Activated effector memory CD4-positive, alpha-beta T cell treated with Interleukin-2 at 50 U/mL for 16 hours (primary cell): ENCODE data around the gene CX3CR1.
"Not testable (repeated sequence)": the region's sequence is repeated elsewhere in the genome, so short reads cannot be mapped to it uniquely, and the experiment has no call there.

ENCODE experiments used
- DNase-seq: peaks from one replicate; pipeline ENCODE4 v3.0.0-alpha.2; 2020

CX3CR1 gene, protein sequence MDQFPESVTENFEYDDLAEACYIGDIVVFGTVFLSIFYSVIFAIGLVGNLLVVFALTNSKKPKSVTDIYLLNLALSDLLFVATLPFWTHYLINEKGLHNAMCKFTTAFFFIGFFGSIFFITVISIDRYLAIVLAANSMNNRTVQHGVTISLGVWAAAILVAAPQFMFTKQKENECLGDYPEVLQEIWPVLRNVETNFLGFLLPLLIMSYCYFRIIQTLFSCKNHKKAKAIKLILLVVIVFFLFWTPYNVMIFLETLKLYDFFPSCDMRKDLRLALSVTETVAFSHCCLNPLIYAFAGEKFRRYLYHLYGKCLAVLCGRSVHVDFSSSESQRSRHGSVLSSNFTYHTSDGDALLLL

DNA sequence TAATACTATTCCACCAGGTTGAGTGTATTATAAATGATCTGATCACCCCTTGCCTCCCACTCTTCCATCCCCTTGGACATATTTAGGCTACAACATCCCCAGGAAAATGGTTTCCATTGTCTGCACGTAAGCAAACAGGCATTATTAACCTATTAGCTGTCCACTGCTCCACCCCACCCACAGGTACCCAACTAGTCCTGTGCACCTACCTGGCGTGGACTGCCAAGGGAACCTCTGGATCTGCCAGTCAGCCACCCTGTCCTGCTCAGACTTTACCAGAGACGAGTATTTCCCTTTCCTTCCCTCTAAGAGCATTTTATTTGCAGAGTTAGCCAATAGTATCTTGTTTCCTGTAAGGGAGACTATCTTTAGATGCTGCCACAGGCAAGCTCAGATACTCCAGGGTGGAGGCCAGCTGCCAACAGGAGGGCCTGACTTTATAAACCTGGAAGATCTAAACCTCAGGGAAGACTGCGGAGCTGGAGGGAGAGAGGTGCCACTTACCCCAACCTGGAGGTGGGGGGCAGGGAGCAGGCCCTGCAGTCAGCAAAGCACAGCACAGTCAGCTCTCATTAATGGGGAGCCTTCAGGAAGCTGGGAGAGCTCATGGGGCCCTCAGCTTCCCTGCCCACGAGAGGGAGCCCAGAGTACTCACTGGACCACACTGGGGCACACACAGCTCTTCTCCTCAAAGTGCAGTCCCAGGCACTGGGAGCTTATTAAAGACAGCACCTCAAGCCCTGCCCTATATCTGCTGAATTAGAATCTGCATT lies at the start of gene CX3CR1:
Gene CX3CR1 (minus strand): TSS at position 292 of the 773 bp plus-strand sequence. CDS start 13,527 bp downstream, outside the sequence.
- DNase-seq: no peak

DNA sequence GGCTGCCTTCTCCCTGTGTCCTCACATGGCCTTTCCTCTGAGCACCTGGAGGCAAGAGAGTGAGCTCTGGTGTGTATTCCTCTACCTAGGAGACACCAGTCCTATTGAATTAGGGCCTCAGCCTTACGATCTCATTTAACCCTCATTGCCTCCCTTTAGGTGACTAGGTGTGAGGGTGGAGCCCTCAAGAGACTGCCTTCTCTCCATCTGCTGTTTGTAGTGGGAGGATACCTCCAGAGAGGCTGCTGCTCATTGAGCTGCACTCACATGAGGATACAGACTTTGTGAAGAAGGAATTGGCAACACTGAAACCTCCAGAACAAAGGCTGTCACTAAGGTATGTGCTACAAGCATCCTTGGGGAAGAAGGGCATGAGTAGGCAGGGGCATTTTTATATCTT lies 49.7 kb upstream of the CX3CR1 start, which contains the start of gene CCR8:
Gene CCR8 (plus strand): TSS at position 217 of the 400 bp plus-strand sequence. CDS start 2,623 bp downstream, outside the sequence.
- no peak for DNase-seq

DNA sequence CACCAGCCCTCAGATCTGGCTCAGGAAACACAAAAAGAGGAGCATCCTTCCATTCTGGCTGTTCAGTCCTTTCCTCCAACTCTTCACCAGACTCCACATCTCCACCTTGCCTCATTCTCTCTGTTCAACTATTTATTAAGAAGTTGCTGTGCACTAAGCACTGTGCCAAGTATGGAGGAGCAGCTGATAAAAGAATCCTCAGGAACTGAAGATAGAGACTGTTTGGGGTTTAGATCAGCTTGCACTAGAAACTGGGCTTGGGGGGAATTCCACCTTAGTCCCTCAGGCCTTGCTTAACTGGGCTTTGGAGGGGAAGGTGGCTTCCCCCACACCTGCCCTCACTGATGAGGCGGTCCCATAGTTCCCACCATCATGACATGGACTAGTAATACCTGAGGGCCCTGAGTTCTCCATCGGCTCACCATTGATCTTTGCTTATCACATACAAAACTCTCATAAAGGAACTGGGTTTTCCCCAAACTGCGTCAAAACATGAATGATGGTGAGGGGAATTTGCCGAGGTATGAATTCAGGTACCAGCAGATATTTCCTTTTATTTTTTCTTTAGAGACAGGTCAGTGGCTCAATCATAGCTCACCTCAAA lies 48.0 kb upstream of the CX3CR1 start:
- no peak for DNase-seq

DNA sequence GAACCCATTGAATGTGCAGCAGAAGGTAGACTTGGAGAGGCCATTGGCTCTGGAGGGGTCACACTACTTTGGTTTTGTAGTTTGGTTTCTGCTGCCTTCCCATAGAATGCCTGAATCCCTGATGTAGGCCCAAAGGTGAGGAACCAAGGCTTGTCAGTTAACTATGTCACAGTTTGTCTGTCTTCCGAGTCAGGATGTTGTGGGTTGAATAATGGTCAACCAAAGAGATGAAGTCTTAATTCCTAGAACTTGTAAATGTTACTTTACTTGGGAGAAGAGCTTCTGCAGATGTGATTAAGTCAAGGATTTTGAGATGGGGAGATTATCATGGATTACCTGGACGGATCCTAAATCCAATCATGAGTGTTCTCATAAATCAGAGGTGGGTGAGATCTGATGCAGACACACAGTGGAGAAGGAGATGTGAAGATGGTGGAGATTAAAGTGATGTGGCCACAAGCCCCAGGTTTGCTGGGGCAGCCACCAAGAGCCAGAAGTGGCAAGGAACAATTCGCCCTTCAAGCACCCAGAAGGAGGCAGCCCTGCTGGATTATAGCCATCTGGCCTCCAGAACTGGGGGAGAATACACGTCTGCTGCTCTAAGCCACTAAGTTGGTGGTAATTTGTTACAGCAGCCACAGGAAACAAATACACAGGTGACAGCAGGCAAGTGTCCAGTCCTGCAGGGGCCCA lies 47.4 kb upstream of the CX3CR1 start:
- DNase-seq: no peak

DNA sequence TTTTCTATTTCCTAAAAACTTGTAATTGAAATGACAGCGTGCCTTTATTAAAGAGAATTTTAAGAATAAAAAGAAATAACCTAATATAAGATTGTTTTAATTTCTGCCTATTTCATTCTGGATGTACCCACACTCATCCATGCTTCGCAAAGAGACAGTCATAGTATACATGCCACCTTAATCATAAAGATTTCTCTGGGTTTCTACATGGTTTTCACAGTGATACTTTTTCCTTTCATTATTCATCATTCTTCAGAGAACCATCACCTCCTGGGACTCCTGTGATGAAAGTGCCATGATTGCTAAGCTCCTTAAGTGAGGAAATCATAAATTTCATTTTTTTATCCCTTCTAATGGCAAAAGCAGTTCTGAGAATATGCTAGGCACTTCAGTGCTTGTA lies 45.4 kb upstream of the CX3CR1 start:
- no peak for DNase-seq

DNA sequence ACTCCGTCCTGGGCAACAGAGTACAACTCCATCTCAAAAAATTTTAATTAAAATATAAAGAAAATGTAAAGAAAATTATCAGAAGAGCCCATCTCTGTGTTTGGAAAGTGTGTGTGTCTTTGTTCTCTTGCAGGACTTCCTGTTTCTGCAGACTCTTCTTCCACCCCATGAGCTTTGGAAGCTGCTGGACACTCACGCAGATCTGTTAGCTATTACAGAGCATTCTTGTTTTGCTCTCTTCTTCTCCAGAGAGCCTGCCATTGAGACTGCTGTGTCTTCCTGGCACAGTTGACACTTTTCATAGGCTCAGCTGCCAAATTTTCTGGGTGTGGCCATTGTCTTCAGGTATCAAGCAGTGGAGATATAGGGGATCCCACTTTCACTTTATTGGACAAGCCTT lies 43.7 kb upstream of the CX3CR1 start:
- no peak for DNase-seq

DNA sequence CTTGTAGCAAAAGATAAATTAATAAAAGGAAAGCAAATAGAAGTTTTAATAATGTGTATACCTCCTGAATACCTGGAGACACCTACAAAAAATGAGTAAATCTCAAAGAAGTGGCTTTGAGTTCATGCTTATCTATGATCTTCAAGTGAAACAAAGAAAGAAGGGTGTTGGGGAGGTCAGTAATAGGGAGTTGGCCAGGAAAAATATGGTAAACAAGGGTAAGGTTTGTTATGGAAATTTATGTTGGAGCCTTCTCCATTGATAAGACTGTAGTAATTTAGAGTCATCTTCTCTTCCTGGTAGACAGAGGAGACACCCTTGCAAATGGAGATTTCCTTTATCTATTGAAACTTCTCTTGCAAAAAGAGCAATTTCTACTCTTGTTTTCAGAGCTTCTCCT lies 43.1 kb upstream of the CX3CR1 start:
- DNase-seq: no peak

DNA sequence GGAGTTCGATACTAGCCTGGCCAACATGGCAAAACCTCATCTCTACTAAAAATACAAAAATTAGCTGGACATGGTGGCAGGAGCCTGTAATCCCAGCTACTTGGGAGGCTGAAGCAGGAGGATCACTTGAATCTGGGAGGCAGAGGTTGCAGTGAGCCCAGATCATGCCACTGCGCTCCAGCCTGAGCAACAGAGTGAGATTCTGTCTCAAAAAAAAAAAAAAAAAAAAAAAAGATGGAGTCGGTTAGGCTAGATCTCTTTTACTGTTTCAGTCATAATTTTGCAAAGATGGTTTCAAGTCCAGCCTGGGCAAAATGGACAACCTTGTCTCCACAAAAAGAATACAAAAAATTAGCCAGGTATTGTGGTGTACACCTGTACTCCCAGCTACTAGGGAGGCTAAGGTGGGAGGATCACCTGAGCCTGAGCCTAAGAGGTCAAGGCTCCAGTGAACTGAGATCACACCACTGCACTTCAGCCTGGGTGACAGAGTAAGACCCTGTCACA lies 42.4 kb upstream of the CX3CR1 start:
- not testable (repeated sequence) for DNase-seq

DNA sequence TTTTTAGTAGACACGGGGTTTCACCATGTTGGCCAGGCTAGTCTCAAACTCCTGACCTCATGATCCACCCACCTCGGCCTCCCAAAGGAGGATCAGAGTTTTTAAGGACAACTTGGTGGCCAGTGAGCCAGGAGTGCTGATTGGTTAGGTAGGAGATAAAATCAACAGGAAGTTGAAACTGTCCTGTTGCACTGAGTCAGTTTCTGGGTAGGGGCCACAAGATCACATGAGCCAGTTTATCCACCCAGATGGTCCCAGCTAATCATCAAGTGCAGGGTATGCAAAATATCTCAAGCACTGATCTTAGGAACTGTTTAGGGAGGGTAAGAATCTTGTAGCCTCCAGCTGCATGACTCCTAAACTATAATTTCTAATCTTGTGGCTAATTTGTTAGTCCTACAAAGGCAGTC lies 41.7 kb upstream of the CX3CR1 start:
- DNase-seq: not testable (repeated sequence)

DNA sequence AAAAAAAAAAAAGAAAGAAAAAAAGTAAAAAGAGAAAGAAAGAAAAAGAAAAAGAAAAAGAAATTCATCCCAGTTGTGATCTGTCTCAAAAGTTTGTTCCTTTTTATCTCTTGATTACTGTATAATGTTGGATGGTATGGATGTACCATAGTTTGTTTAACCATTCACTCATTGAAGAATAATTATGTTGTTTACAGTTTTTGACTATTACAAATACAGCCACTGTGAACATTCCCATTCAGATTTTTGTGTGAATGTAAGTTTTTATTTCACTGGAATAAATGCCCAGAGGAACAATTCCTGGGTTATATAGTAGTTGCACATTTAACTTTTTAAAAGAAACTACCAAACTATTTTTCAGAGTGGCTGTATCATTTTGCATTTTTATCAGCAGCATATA lies 39.4 kb upstream of the CX3CR1 start:
- no peak for DNase-seq

DNA sequence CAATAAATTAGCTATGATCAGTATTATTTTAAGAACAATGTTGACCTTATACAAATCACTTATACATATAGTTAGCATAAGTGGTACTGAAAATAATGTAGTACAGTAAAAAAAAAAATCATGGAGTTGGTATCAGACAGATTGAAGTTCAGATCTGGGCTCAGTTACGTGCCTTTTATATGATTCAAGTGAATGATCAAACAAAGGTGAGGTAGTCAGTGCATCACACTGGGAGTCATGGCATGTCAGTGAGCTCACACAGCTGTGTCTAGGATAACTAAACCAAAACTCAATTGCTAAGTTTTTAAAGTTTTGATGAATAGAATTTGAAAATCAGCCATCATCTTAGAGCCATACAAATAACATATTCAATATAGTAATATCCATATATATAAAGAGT lies 38.5 kb upstream of the CX3CR1 start:
- DNase-seq: no peak

DNA sequence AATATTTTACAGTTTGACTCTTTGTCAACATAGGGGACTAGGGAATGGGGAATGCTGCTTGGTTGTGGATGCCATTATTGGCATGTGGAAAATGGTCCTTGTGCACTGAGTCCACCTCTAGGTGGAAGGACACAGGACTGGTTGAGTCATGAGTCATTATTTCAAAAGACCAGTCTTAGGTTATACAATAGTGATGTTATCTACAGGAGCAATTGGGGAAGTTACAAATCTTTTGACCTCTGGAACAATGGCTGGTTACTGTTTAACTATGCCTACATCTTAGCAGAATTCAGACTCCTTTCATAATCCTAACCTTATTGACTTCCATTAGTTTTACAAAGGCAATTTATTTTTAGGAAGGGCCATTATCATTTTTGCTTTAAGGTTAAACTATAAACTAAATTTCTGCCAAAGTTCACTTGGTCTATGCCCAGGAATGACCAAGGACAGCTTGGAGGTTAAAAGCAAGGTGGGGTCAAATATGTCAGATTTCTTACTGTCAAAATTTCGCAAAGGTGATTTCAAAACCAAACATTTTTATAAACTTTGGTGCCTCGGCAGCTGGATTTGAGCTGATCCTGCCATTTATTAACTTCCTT lies 37.8 kb upstream of the CX3CR1 start:
- DNase-seq: no peak

DNA sequence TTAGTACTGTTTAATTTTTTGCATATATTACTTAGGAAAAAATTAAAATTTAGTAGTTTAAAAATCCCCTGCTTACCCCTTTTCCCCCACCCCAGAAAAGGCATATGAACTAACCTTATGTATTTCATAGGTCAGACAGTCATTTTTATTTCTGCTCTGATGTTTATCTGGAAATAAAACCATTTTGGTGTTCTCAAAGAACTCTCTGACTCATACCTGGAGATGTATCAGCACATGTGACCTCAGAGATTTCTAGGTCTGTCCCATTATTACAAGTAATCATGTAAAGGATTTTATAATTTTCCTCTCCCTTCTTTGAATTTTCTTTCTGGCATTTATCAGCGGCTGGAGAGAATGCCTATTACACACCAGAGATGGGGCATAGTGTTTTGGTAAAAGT lies 35.6 kb upstream of the CX3CR1 start:
- DNase-seq: no peak

DNA sequence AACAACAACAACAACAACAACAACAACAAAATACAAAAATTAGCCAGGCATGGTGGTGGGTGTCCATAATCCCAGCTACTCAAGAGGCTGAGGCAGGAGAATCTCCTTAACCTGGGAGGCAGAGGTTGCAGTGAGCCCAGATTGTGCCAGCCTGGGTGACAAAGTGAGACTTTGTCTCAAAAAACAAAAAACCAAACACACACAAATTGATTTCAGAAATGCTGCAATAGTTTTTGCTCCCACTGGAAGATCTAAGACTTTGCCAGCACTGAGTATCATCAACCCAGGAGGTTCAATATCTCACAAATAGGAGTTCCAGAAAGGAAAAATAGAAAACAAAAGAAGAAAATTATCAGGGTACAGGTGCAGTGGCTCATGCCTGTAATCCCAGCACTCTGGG lies 33.5 kb upstream of the CX3CR1 start:
- DNase-seq: no peak

DNA sequence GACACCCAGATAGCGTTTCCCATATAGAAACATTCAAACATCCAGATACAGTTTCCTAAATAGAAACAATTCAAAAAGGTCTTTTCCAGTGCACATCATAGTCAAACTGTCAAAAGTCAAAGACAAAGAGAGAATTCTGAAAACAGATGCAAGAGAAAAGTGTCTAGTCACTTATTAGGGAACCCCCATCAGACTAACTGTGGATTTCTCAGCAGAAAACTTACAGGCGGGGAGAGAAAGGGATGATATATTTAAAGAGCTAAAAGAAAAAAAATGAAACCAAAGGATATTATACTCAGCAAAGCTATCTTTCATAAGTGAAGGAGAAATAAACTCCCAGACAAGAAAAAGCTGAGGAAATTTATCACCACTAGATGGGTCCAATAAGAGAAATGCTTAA lies 22.3 kb upstream of the CX3CR1 start:
- DNase-seq: no peak

DNA sequence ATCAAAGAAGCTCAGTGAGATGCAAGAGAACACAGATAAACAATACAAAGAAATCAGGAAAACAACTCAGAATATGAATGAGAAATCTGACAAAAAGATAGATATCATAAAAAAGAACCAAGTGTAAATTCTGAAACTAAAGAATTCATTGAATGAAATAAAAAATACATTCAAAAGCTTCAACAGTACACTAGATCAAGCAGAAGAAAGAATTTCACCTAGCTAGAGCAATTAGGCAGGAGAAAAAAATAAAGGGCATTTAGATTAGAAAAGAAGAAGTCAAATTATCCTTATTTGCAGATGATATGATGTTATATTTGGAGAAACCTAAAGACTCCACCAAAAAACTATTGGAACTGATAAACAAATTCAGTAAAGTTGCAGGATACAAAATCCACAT lies 19.4 kb upstream of the CX3CR1 start:
- DNase-seq: no peak

DNA sequence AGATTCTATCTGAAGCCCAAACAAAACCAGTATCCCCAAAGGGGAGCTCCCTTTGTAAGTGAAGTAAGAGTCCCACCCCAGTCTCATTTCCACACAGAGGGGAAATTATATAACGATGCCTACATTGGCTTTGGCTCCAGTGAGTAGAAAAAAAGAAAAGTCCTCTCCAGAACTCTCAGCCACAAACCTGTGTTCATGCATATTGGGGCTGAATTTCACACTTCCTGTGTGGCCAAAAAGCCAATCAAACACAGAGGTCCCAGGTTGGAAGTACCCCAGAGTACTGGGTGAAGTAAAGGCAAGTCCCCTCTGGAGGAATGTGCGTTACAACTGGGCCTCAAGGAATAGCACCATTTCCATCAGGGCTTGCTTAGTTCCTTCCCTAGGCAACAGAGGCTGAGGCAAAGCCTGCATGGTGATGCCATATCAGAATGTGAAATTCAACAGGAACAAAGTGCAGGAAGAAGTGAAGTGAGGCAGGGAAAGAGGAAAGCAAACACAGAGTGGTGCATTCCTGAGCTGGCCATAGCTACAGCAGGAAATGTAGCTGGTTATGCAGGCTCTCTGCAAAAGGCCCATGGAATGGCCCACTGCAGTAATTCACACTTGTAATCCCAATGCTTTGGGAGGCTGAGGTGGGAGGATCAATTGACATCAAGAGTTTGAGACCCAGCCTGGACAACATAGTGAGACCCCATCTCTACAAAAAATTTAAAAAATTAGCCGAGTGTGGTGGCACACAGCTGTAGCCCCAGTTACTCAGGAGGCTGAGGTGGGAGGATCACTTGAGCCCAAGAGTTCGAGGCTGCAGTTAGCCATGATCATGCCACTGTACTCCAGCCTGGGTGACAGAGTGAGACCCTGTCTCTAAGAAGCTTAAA lies 16.6 kb upstream of the CX3CR1 start:
- no peak for DNase-seq

DNA sequence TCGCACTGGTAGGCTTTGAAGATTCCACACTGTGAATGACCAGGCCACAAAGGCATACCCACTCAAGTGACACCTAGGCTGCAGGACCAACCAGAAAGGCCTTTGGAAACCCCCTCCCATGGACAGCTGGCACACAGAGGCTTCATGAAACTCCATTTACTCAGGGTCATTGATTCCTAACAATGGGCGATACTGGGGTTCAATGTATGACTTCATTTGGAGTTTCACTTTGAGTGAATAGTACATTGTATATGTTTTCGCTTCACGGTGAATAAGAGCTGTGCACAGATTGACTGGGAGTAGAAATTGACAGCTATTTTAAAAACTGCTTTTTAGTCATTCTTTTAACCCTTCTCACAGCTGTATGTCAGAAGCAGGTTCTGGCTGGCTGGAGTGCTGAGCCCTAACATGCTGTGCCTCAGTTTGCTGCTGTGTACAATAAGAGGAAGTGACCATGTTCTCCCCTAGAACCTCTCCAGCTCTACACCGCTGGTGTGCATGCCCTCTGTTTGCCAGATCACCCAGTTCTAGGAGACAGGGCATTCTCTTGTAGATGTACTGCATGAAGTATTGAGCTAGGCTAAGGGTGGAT lies 15.4 kb upstream of the CX3CR1 start:
- DNase-seq: no peak

DNA sequence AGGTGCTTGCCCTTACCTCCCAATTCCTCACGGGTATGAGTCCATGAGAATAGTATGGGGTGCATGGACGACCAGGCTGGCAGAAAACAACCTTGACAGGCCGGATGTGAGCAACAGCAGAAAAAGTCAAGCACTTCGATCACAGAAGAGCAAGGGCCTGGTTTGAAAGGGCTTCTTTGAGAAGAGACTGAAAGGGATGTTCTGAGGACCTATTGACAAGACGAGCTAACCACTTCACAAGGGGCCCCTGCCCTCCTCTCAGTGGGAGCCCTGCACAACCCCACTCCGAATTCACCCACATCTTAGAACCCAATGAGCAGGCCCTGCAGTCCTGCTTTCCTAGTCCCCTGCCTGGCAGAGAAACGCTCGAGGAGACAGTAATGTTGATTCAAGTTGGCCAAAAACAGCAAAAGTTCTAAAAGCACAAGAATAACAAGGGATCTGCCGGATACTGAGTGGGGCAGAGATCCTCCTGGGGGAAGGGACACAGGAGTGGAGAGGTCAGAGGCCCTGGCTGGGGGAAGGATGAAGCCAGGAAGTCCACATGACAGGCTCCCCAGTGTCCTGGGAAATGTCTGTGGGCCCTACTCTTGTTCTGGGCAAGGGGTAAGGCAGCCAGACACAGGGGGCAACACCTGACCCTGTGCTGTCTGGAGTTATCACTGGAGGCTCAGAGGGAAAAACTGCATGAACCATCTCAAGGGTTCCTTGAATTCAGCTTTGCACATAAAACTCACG lies 14.8 kb upstream of the CX3CR1 start:
- DNase-seq: no peak

DNA sequence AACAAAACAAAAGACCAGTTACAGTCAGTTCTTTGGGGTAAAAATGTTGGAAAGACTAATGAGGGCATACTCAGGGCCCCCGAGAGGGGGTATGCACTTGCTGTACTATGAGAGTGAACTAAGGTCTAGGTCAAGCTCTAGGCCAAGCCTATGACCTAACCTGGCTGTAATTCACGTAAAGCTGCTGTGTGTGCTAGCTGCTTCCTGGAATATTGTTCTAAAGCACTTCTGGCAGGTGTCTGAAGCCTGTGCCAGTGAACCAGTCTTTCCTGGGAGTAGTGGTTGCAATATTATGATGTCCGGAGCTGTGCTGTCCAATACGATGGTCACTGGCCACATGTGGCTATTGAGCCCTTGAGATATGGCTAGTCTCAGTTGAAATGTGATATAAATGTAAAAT lies 13.1 kb upstream of the CX3CR1 start:
- no peak for DNase-seq
